ENCODE data around the gene MAPRE2.
"Not testable (repeated sequence)": the region's sequence is repeated elsewhere in the genome, so short reads cannot be mapped to it uniquely, and the experiment has no call there.

MAPRE2 gene

DNA sequence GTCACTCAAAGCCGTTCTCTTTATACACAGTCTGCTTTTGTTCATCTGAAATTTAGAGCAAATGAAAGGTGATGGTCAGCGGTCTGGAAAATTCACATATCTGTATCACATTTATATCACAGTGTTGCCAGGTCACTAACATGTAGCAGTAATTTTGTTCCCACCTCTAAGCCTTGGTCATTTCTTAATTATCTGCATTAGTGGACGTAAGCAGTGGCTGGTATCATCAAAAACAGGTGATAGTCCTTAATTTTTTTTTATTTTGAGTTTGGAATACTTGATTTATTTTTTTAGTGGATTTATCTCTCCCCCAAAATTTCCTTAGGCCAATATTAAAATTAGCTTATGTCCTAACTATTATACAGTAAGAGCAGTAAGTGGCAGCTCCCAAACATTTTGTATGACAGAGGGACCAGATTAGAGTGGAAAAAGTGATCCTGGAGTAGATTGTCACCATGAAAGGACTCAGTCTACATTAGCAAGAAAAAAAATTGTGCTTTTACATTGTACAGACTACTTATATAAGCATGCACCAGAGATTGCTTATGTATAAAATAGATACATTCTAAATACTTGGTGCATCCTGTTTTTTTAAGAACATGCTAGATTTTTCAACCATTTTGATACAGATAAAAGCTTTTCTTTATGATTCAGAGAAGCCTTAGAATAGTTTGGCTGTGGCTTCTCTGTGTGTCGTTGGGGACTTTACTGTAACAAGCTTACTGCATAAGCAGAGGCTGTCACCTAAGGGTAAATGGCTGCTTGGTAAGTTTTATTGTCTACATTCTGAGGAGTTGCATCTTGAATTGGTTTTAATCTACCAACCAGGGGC is 65.0 kb downstream of the MAPRE2 start:
- WGBS = 94% methylated on average over 1 of the region's 4 CpGs
- H3K4me1 ChIP-seq (ENCODE audit: control insufficient read depth, insufficient read depth, low read depth, low read length) = no peaks in the 10 kb centered on the region

DNA sequence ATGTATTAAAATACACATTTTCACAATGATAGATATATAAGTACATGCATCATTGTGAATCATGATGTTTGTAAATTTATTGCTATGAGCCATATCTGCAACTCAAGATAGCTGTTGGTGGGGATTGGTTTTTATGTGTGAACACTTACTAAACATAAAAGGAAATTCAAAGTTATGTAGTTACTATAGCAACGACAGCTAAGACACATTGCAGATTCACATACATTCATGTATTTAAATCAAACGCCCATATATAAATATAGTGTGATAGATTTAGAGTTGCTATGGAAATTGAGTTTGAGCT is 65.6 kb downstream of the MAPRE2 start:
- H2AFZ ChIP-seq (ENCODE audit: low read depth, low read length) = no peak overlapping the region
- H3K18ac ChIP-seq (ENCODE audit: low read depth in 1 of 2, low read length in 2 of 2) = no peak overlapping the region
- peaks cover 5% of the 10 kb centered on the region for H3K79me1 ChIP-seq (replicated peaks; ENCODE audit: low read length, poor library complexity, severe bottlenecking)
- no peak overlapping the region for H3K23ac ChIP-seq (ENCODE audit: low read length in 2 of 2)
- H2AK5ac ChIP-seq (ENCODE audit: low read length, severe bottlenecking) = no peak overlapping the region
- H3K4me2 ChIP-seq (ENCODE audit: low read length, poor library complexity, severe bottlenecking) = no peak overlapping the region
- H2BK5ac ChIP-seq (ENCODE audit: low read depth, low read length, poor library complexity, severe bottlenecking) = no peak overlapping the region
- peaks cover 0 to 7% of the 10 kb centered on the region in 2 experiments for H3K36me3 ChIP-seq (ENCODE audit: control insufficient read depth in 1 of 2, insufficient read depth in 2 of 2, low read depth in 1 of 2, low read length in 2 of 2)
- no peak overlapping the region for H2BK15ac ChIP-seq (ENCODE audit: low read depth, poor library complexity, severe bottlenecking)
- no peaks in the 10 kb centered on the region for H3K27me3 ChIP-seq (ENCODE audit: control insufficient read depth in 1 of 2, insufficient read depth in 1 of 2, low read length in 2 of 2)
- H3K27ac ChIP-seq (ENCODE audit: low read length, poor library complexity, severe bottlenecking) = no peak overlapping the region
- H4K91ac ChIP-seq (ENCODE audit: low read length) = no peak overlapping the region
- no peak overlapping the region for H3K9ac ChIP-seq (ENCODE audit: low read length)
- no peaks in the 10 kb centered on the region for H3K4me1 ChIP-seq (ENCODE audit: control insufficient read depth, insufficient read depth, low read depth, low read length)
- no peak overlapping the region for H4K8ac ChIP-seq (ENCODE audit: low read length)
- H3K14ac ChIP-seq (ENCODE audit: low read length in 2 of 2) = no peak overlapping the region
- no peak overlapping the region for H3K4ac ChIP-seq (ENCODE audit: low read depth in 1 of 2, low read length in 2 of 2)
- H2BK120ac ChIP-seq (ENCODE audit: low read depth, low read length) = no peak overlapping the region
- no peak overlapping the region for H2BK12ac ChIP-seq (ENCODE audit: low read length in 2 of 2)
- H3K9me3 ChIP-seq (ENCODE audit: control insufficient read depth, low read length) = no peaks in the 10 kb centered on the region
- WGBS = no CpG with 5 or more reads among the region's 2 CpGs
- H3K4me3 ChIP-seq (ENCODE audit: insufficient read depth in 1 of 2, low read depth in 1 of 2, low read length in 2 of 2) = no peak overlapping the region
- DNase-seq = no peak

More for the DNA sequence above, 65.0 kb downstream of the MAPRE2 start:
- Histone ChIP-seq H3K27ac (ENCODE audit: low read length, poor library complexity, severe bottlenecking) (no peak overlapping the region), H3K9ac (ENCODE audit: low read length) (no peak overlapping the region), H3K14ac (ENCODE audit: low read length in 2 of 2) (no peak overlapping the region), H4K91ac (ENCODE audit: low read length) (no peak overlapping the region), H4K8ac (ENCODE audit: low read length) (no peak overlapping the region), H2AK5ac (ENCODE audit: low read length, severe bottlenecking) (no peak overlapping the region), H2BK5ac (ENCODE audit: low read depth, low read length, poor library complexity, severe bottlenecking) (no peak overlapping the region), H2BK12ac (ENCODE audit: low read length in 2 of 2) (no peak overlapping the region), H2AFZ (ENCODE audit: low read depth, low read length) (no peak overlapping the region), H2BK15ac (ENCODE audit: low read depth, poor library complexity, severe bottlenecking) (no peak overlapping the region), H3K36me3 (ENCODE audit: control insufficient read depth in 1 of 2, insufficient read depth in 2 of 2, low read depth in 1 of 2, low read length in 2 of 2) (peaks cover 0 to 7% of the 10 kb centered on the region in 2 experiments), H2BK120ac (ENCODE audit: low read depth, low read length) (no peak overlapping the region), H3K4me2 (ENCODE audit: low read length, poor library complexity, severe bottlenecking) (no peak overlapping the region), H3K9me3 (ENCODE audit: control insufficient read depth, low read length) (no peaks in the 10 kb centered on the region), H3K27me3 (ENCODE audit: control insufficient read depth in 1 of 2, insufficient read depth in 1 of 2, low read length in 2 of 2) (no peaks in the 10 kb centered on the region), H3K23ac (ENCODE audit: low read length in 2 of 2) (no peak overlapping the region), H3K4ac (ENCODE audit: low read depth in 1 of 2, low read length in 2 of 2) (no peak overlapping the region), H3K4me3 (ENCODE audit: insufficient read depth in 1 of 2, low read depth in 1 of 2, low read length in 2 of 2) (no peak overlapping the region), H3K79me1 (replicated peaks; ENCODE audit: low read length, poor library complexity, severe bottlenecking) (peaks cover 5% of the 10 kb centered on the region), H3K18ac (ENCODE audit: low read depth in 1 of 2, low read length in 2 of 2) (no peak overlapping the region)
- DNase-seq = no peak

DNA sequence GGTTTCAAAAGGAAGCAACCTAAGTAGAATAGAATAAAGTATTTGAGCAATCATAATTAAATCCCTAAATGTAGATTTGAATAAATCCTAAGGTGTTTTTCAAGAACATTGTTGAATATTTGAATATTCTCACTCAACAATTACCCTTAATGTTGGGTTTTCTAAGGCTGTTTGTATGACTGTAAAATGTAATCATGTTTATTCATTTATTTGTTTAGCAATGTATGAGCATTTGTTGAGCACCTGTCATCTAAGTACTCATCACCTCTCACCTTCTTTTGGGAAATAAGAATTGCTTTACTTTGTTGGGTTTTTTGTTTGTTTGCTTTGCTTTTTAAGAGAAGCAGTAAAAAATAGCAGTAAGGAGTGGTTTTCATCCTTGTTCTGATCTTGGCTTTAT is 66.0 kb downstream of the MAPRE2 start:
- H3K79me1 ChIP-seq (replicated peaks; ENCODE audit: low read length, poor library complexity, severe bottlenecking) = peaks cover 5% of the 10 kb centered on the region
- H4K91ac ChIP-seq (ENCODE audit: low read length) = no peak overlapping the region
- no peak overlapping the region for H3K4ac ChIP-seq (ENCODE audit: low read depth in 1 of 2, low read length in 2 of 2)
- no peak overlapping the region for H2BK120ac ChIP-seq (ENCODE audit: low read depth, low read length)
- no peaks in the 10 kb centered on the region for H3K4me1 ChIP-seq (ENCODE audit: control insufficient read depth, insufficient read depth, low read depth, low read length)
- H3K23ac ChIP-seq (ENCODE audit: low read length in 2 of 2) = no peak overlapping the region
- H2BK5ac ChIP-seq (ENCODE audit: low read depth, low read length, poor library complexity, severe bottlenecking) = no peak overlapping the region
- DNase-seq = no peak
- H3K27me3 ChIP-seq (ENCODE audit: control insufficient read depth in 1 of 2, insufficient read depth in 1 of 2, low read length in 2 of 2) = no peaks in the 10 kb centered on the region
- no peak overlapping the region for H3K14ac ChIP-seq (ENCODE audit: low read length in 2 of 2)
- no peak overlapping the region for H4K8ac ChIP-seq (ENCODE audit: low read length)
- H2BK12ac ChIP-seq (ENCODE audit: low read length in 2 of 2) = no peak overlapping the region
- no peak overlapping the region for H3K4me2 ChIP-seq (ENCODE audit: low read length, poor library complexity, severe bottlenecking)
- H3K9ac ChIP-seq (ENCODE audit: low read length) = no peak overlapping the region
- H3K4me3 ChIP-seq (ENCODE audit: insufficient read depth in 1 of 2, low read depth in 1 of 2, low read length in 2 of 2) = no peak overlapping the region
- no peak overlapping the region for H2BK15ac ChIP-seq (ENCODE audit: low read depth, poor library complexity, severe bottlenecking)
- H3K9me3 ChIP-seq (ENCODE audit: control insufficient read depth, low read length) = no peaks in the 10 kb centered on the region
- H3K18ac ChIP-seq (ENCODE audit: low read depth in 1 of 2, low read length in 2 of 2) = no peak overlapping the region
- H2AK5ac ChIP-seq (ENCODE audit: low read length, severe bottlenecking) = no peak overlapping the region
- peaks cover 0 to 3% of the 10 kb centered on the region in 2 experiments for H3K36me3 ChIP-seq (ENCODE audit: control insufficient read depth in 1 of 2, insufficient read depth in 2 of 2, low read depth in 1 of 2, low read length in 2 of 2)
- no peak overlapping the region for H3K27ac ChIP-seq (ENCODE audit: low read length, poor library complexity, severe bottlenecking)
- H2AFZ ChIP-seq (ENCODE audit: low read depth, low read length) = no peak overlapping the region

DNA sequence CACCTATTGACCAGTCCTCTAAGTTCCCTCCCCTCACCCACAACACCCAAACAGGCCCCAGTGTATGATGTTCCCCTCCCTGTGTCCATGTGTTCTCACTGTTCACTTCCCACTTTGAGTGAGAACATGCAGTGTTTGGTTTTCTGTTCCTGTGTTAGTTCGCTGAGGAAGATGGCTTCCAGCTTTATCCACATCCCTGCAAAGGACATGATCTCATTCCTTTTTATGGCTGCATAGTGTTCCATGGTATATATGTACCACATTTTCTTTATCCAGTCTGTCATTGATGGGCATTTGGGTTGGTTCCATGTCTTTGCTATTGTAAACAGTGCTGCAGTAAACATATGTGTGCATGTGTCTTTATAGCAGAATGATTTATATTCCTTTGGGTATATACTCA is 66.9 kb downstream of the MAPRE2 start:
- not testable (repeated sequence) for H3K27ac ChIP-seq (ENCODE audit: low read length, poor library complexity, severe bottlenecking); H3K27me3 ChIP-seq (ENCODE audit: control insufficient read depth in 1 of 2, insufficient read depth in 1 of 2, low read length in 2 of 2); H3K23ac ChIP-seq (ENCODE audit: low read length in 2 of 2); DNase-seq; H3K4me2 ChIP-seq (ENCODE audit: low read length, poor library complexity, severe bottlenecking); H2AK5ac ChIP-seq (ENCODE audit: low read length, severe bottlenecking); H3K36me3 ChIP-seq (ENCODE audit: control insufficient read depth in 1 of 2, insufficient read depth in 2 of 2, low read depth in 1 of 2, low read length in 2 of 2); H2BK15ac ChIP-seq (ENCODE audit: low read depth, poor library complexity, severe bottlenecking); H2BK120ac ChIP-seq (ENCODE audit: low read depth, low read length); H4K91ac ChIP-seq (ENCODE audit: low read length); H3K4me1 ChIP-seq (ENCODE audit: control insufficient read depth, insufficient read depth, low read depth, low read length); H3K79me1 ChIP-seq (replicated peaks; ENCODE audit: low read length, poor library complexity, severe bottlenecking); H3K18ac ChIP-seq (ENCODE audit: low read depth in 1 of 2, low read length in 2 of 2); H2BK12ac ChIP-seq (ENCODE audit: low read length in 2 of 2); H3K9me3 ChIP-seq (ENCODE audit: control insufficient read depth, low read length); H3K14ac ChIP-seq (ENCODE audit: low read length in 2 of 2); H3K4me3 ChIP-seq (ENCODE audit: insufficient read depth in 1 of 2, low read depth in 1 of 2, low read length in 2 of 2); H2AFZ ChIP-seq (ENCODE audit: low read depth, low read length); H3K4ac ChIP-seq (ENCODE audit: low read depth in 1 of 2, low read length in 2 of 2); H4K8ac ChIP-seq (ENCODE audit: low read length); H3K9ac ChIP-seq (ENCODE audit: low read length); H2BK5ac ChIP-seq (ENCODE audit: low read depth, low read length, poor library complexity, severe bottlenecking)
- 100% methylated on average over 1 of the region's 1 CpG for WGBS
